D721Med (cell line): Measurements from ENCODE around the gene SMPD3.

Source experiments
- DNase-seq: peaks from one replicate; pipeline ENCODE4 v3.0.0; 2011; ENCODE audit warnings: low spot score; ENCODE audit not compliant: insufficient read length
- FAIRE-seq: peaks from 2 replicates; lab custom pipeline; 2011; peaks lifted over from hg19 to GRCh38; lab: Jason Lieb, UNC
- CTCF ChIP-seq: IDR thresholded peaks from 2 replicates; pipeline ENCODE4 v1.5.1; 2012; ENCODE audit warnings: mild to moderate bottlenecking, control low read depth; ENCODE audit not compliant: insufficient read depth; ENCODE audit errors: missing control alignments

The SMPD3 gene

GRCh38 chr16:68472581-68472980 lies 24.3 kb upstream of the SMPD3 start:
- no peak for DNase-seq
- no peak for FAIRE-seq
- TF ChIP-seq CTCF, result no peak

- no peak for DNase-seq
These were observed 22.3 kb upstream of the SMPD3 start for GRCh38 chr16:68470461-68471150.

GRCh38 chr16:68469796-68470460 lies 21.6 kb upstream of the SMPD3 start:
- FAIRE-seq (no peak), DNase-seq (no peak)
- no peak for TF ChIP-seq CTCF

More at GRCh38 chr16:68470461-68471150, 22.3 kb upstream of the SMPD3 start:
- FAIRE-seq, result no peak
- no peak for TF ChIP-seq CTCF

DNA sequence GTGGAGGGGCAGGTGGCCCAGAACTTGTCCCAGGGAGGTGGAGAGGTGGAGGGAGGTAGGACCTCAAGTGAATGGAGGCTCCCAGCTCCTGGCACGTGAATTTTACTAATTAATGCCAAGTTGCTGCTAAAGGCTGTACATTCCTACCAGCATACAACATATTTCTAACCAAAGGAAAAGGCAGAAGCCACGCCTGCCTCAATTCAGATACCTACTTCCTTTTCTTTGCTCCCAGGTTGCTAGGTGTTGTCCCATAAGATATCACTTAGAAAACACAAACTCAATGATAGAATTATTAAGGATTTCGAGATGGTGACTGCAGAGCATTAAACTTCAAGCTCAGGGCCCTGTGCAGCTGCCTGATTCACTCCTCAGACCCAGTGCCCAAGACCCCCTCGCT lies 20.5 kb upstream of the SMPD3 start:
- no peak for FAIRE-seq

DNA sequence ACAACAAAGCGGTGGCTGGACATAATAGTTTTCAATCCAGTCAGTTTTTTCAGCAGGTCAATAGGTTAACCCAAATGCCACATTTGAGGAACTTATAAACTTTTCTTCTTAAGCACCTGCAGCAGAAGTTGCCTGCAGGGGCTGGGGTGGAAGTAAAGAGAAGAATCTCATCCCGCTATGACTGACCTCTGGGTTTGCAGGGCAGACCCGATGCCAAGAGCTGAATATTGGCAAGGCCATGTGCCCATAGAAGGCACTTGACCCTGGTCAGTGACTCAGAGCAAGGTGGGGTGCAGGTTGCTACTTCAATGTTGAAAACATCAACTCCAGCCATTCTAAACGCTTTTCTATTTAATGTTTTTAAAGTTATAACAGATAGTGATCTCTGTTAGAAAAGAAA lies 17.9 kb upstream of the SMPD3 start:
- no peak for DNase-seq
- no peak for TF ChIP-seq CTCF
- no peak for FAIRE-seq

More for the DNA sequence above, 20.5 kb upstream of the SMPD3 start:
- no peak for TF ChIP-seq CTCF
- no peak for DNase-seq

- no peak for FAIRE-seq
- DNase-seq, result no peak
- no peak for TF ChIP-seq CTCF
These were observed 15.6 kb upstream of the SMPD3 start for GRCh38 chr16:68463904-68464303.

DNA sequence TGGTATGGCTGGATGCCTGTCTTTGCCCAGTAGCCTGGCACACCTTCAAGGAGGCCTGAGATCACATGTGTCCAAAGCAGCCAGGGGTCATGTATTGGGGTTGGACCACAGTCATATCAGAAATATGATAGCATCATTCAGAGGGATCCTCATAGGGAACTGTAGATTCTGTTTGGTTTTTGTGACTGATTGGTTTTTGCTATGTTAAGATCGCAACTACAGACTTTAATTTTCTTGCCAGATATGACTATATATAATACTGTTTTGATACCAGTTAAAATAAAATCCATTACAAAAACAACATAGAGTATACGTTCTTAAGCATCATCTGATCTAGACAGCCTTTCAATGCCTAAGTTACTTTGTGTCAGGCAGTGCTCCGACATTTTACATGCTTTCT lies 11.8 kb upstream of the SMPD3 start:
- DNase-seq (no peak), FAIRE-seq (no peak)
- no peak for TF ChIP-seq CTCF
